H1 (cell line): ENCODE measurements around the gene UCHL1. TPM values are rescaled to one million over a fixed set of nuclear protein-coding genes. Genes with fewer than 3 reads are reported as not detected.
A peak's percentile ranks its signal among the peaks of the same experiment; 100 is the strongest.

Experiments used
- CTCF ChIA-PET: fragments of 300-600 bp; sonication (Branson Sonifier 250); formaldehyde crosslinking; loops from one replicate; lab custom pipeline; 2021; ENCODE audit not compliant: partially characterized antibody; lab: Charles Lee
- POLR2A ChIA-PET: fragments of 300-600 bp; sonication (Branson Sonifier 250); formaldehyde crosslinking; loops from one replicate; lab custom pipeline; 2021; ENCODE audit warnings: inconsistent platforms; ENCODE audit not compliant: partially characterized antibody; lab: Charles Lee
- DNase-seq, 2 experiments: peaks; one replicate each; pipeline versions ENCODE4 v3.0.0 to v3.0.0-alpha.2; 2010 to 2022; ENCODE audit warnings: low spot score in 2 of 2, low read depth in 1 of 2, mixed read lengths in 1 of 2
- FAIRE-seq: peaks from 2 replicates; lab custom pipeline; 2011; peaks lifted over from hg19 to GRCh38; lab: Jason Lieb, UNC
- H2AFZ ChIP-seq: 2 replicates; pipeline ENCODE4 v1.8.1; 2012; ENCODE audit warnings: low read length, inconsistent platforms
- H2AK5ac ChIP-seq: 2 replicates; pipeline ENCODE4 v1.6.1; 2013; ENCODE audit warnings: low read depth, low read length
- H2BK120ac ChIP-seq: replicated peaks from 2 replicates; pipeline ENCODE3; 2013; ENCODE audit warnings: low read depth, low read length, inconsistent platforms
- H2BK12ac ChIP-seq: 2 replicates; pipeline ENCODE4 v1.6.1; 2013; ENCODE audit warnings: low read depth, low read length
- H2BK15ac ChIP-seq: 2 replicates; pipeline ENCODE4 v1.6.1; 2013; ENCODE audit warnings: low read length
- H2BK20ac ChIP-seq: 2 replicates; pipeline ENCODE4 v1.6.1; 2013; ENCODE audit warnings: low read length
- H2BK5ac ChIP-seq: 2 replicates; pipeline ENCODE4 v1.6.1; 2013; ENCODE audit warnings: low read depth, low read length
- H3K14ac ChIP-seq: 2 replicates; pipeline ENCODE4 v1.6.1; 2013; ENCODE audit warnings: inconsistent platforms; ENCODE audit not compliant: insufficient read length
- H3K18ac ChIP-seq: 2 replicates; pipeline ENCODE4 v1.6.1; 2013; ENCODE audit warnings: low read length; ENCODE audit errors: extremely low read depth
- H3K23ac ChIP-seq: 2 replicates; pipeline ENCODE4 v1.6.1; 2013; ENCODE audit warnings: inconsistent platforms; ENCODE audit not compliant: insufficient read length
- H3K23me2 ChIP-seq: 2 replicates; pipeline ENCODE4 v1.6.1; 2013; ENCODE audit warnings: low read depth, low read length
- H3K27ac ChIP-seq: 2 replicates; pipeline ENCODE4 v1.6.1; 2011; ENCODE audit warnings: low read depth, low read length, inconsistent platforms
- H3K27me3 ChIP-seq, 4 experiments: replicated peaks in 1 of 4; 1 replicate in 1 of 4; 2 replicates in 3 of 4; pipeline versions ENCODE4 v1.6.1 to v1.8.1; 2011 to 2013; ENCODE audit warnings: low read length in 3 of 4, mild to moderate bottlenecking in 3 of 4, inconsistent platforms in 2 of 4, mixed read lengths in 2 of 4, moderate library complexity in 1 of 4; ENCODE audit not compliant: control insufficient read depth in 3 of 4, insufficient read depth in 3 of 4; ENCODE audit errors: extremely low read depth in 1 of 4
- H3K36me3 ChIP-seq, 4 experiments: 2 replicates each; pipeline versions ENCODE4 v1.6.1 to v1.8.1; 2011 to 2013; ENCODE audit warnings: mild to moderate bottlenecking in 4 of 4, low read length in 3 of 4, moderate library complexity in 2 of 4, control low read depth in 1 of 4, inconsistent platforms in 1 of 4; ENCODE audit not compliant: insufficient read depth in 4 of 4, control insufficient read depth in 2 of 4
- H3K4ac ChIP-seq: replicated peaks from 2 replicates; pipeline ENCODE3; 2013; ENCODE audit warnings: low read length, low read depth, mixed read lengths, inconsistent platforms; ENCODE audit not compliant: insufficient read length
- H3K4me1 ChIP-seq, 4 experiments: replicated peaks in 1 of 4; 1 replicate in 1 of 4; 2 replicates in 3 of 4; pipeline versions ENCODE4 v1.6.1 to v1.8.1; 2011 to 2013; ENCODE audit warnings: low read length in 3 of 4, inconsistent platforms in 2 of 4, mixed read lengths in 1 of 4; ENCODE audit not compliant: insufficient read depth in 4 of 4, control insufficient read depth in 3 of 4
- H3K4me2 ChIP-seq, 2 experiments: 2 replicates each; pipeline versions ENCODE4 v1.6.1 to v1.8.1; 2011 to 2013; ENCODE audit warnings: low read depth in 2 of 2, low read length in 2 of 2, control low read depth in 1 of 2, inconsistent platforms in 1 of 2, mild to moderate bottlenecking in 1 of 2; ENCODE audit not compliant: insufficient read depth in 1 of 2
- H3K4me3 ChIP-seq, 4 experiments: fragments of 200-600, 300-600 bp in 1 of 4; sonication (generic), shearing (Covaris generic), sonication (Bioruptor Twin) in 1 of 4; 2 replicates each; pipeline versions ENCODE4 v1.5.1 to v1.8.1; 2011 to 2016; ENCODE audit warnings: low read length in 4 of 4, low read depth in 3 of 4, control low read depth in 2 of 4, inconsistent platforms in 2 of 4, mild to moderate bottlenecking in 2 of 4, mixed read lengths in 1 of 4, moderate library complexity in 1 of 4; ENCODE audit not compliant: insufficient read depth in 2 of 4; ENCODE audit errors: extremely low read depth in 1 of 4
- H3K56ac ChIP-seq: replicated peaks from 2 replicates; pipeline ENCODE3; 2013; ENCODE audit warnings: low read depth, mild to moderate bottlenecking, mixed read lengths, low read length, inconsistent platforms; ENCODE audit not compliant: insufficient read length
- H3K79me1 ChIP-seq: 2 replicates; pipeline ENCODE4 v1.6.1; 2013; ENCODE audit warnings: low read depth, low read length, control low read depth
- H3K79me2 ChIP-seq, 2 experiments: 2 replicates each; pipeline versions ENCODE4 v1.6.1 to v1.8.1; 2012 to 2013; ENCODE audit warnings: low read length in 2 of 2, mild to moderate bottlenecking in 2 of 2, inconsistent platforms in 1 of 2; ENCODE audit not compliant: insufficient read depth in 2 of 2, control insufficient read depth in 1 of 2
- H3K9ac ChIP-seq, 4 experiments: replicated peaks in 1 of 4; 1 replicate in 1 of 4; 2 replicates in 3 of 4; pipeline versions ENCODE4 v1.6.1 to v1.8.1; 2011 to 2013; ENCODE audit warnings: low read depth in 3 of 4, low read length in 3 of 4, control low read depth in 2 of 4, mild to moderate bottlenecking in 2 of 4, moderate library complexity in 2 of 4, inconsistent platforms in 1 of 4; ENCODE audit errors: extremely low read depth in 1 of 4
- H3K9me3 ChIP-seq, 2 experiments: 2 replicates each; pipeline versions ENCODE4 v1.6.1 to v1.8.1; 2012 to 2013; ENCODE audit warnings: mild to moderate bottlenecking in 2 of 2, moderate library complexity in 2 of 2, control low read depth in 1 of 2, inconsistent platforms in 1 of 2, low read depth in 1 of 2, low read length in 1 of 2, mixed read lengths in 1 of 2; ENCODE audit not compliant: insufficient read depth in 2 of 2
- H4K20me1 ChIP-seq, 2 experiments: replicated peaks in 1 of 2; 2 replicates each; pipeline versions ENCODE3 to v1.8.1; 2011 to 2013; ENCODE audit warnings: inconsistent platforms in 2 of 2, low read length in 2 of 2, mild to moderate bottlenecking in 1 of 2; ENCODE audit not compliant: insufficient read depth in 2 of 2, control insufficient read depth in 1 of 2
- H4K5ac ChIP-seq: 2 replicates; pipeline ENCODE4 v1.6.1; 2013; ENCODE audit warnings: low read length, low read depth, mixed read lengths, inconsistent platforms; ENCODE audit not compliant: insufficient read length
- H4K8ac ChIP-seq: 2 replicates; pipeline ENCODE4 v1.8.0; 2013; ENCODE audit warnings: mild to moderate bottlenecking, moderate library complexity, low read length, inconsistent platforms; ENCODE audit not compliant: insufficient read depth; ENCODE audit errors: extremely low read depth
- H4K91ac ChIP-seq: replicated peaks from 2 replicates; pipeline ENCODE3; 2013; ENCODE audit warnings: low read length, mixed read lengths, inconsistent platforms; ENCODE audit not compliant: insufficient read length
- ASH2L ChIP-seq: fragments of 200-600, 300-600 bp; sonication (generic); IDR thresholded peaks from one replicate; pipeline ENCODE4 v1.7.1; 2017; ENCODE audit warnings: low read length
- ATF2 ChIP-seq: IDR thresholded peaks from 2 replicates; pipeline ENCODE4 v1.6.1; 2012; ENCODE audit warnings: low read length, inconsistent platforms
- JUN ChIP-seq: IDR thresholded peaks from 2 replicates; pipeline ENCODE4 v1.6.1; 2011; ENCODE audit warnings: low read depth, mild to moderate bottlenecking, improper control_type of control experiment, low read length
- KDM4A ChIP-seq: IDR thresholded peaks from one replicate; pipeline ENCODE4 v1.7.1; 2012; ENCODE audit warnings: low read depth, mild to moderate bottlenecking, moderate library complexity, low read length, inconsistent platforms; ENCODE audit not compliant: severe bottlenecking
- KDM5A ChIP-seq: fragments of 200-600 bp; IDR thresholded peaks from 2 replicates; pipeline ENCODE4 v1.7.1; 2012; ENCODE audit warnings: mild to moderate bottlenecking, low read length, inconsistent platforms, mixed read lengths
- POU5F1 ChIP-seq: IDR thresholded peaks from 2 replicates; pipeline ENCODE4 v1.6.1; 2011; ENCODE audit warnings: low read depth, mild to moderate bottlenecking, low read length, moderate library complexity
- TAF1 ChIP-seq: IDR thresholded peaks from 2 replicates; pipeline ENCODE4 v1.6.1; 2011; ENCODE audit warnings: mild to moderate bottlenecking, low read depth, low read length
- ZNF274 ChIP-seq: IDR thresholded peaks from 2 replicates; pipeline ENCODE4 v1.7.0; 2012; ENCODE audit warnings: low read length, borderline replicate concordance; ENCODE audit errors: extremely low read depth
- WGBS, 2 experiments: shearing (Covaris generic) in 1 of 2; methylation state at CpG; one replicate each; pipeline versions ENCODE4 v1.1.6 to v1.1.7; 2013 to 2015; ENCODE audit warnings: low lambda C conversion rate in 2 of 2, mixed read lengths in 2 of 2, inconsistent platforms in 1 of 2, low coverage in 1 of 2, missing lambda C conversion rate in 1 of 2; ENCODE audit not compliant: insufficient replicate concordance in 2 of 2, insufficient coverage in 1 of 2, insufficient read length in 1 of 2; ENCODE audit errors: extremely low coverage in 1 of 2, missing lambda C conversion rate in 1 of 2; 5-methylcytosine and 5-hydroxymethylcytosine counted together
- polyA plus RNA-seq, 7 experiments: library from polyadenylated mRNA; depleted of rRNA in 3 of 7; stranded (reverse) in 5 of 7; unstranded in 2 of 7; fragments of >200 nt in 5 of 7; fragments of 200-250 nt in 2 of 7; gene quantifications; 1 replicate in 5 of 7; 2 replicates in 1 of 7; 4 replicates in 1 of 7; pipeline versions ENCODE4 v1.2.1 to v1.2.3, GENCODE V29; 2011 to 2013; ENCODE audit warnings: missing spikeins in 2 of 7, mixed read lengths in 2 of 7
- total RNA-seq: library from RNA; stranded (reverse); fragmentation: NEBNext Ultra II Directional; extraction: Animal tissue kit (Norgen Biotek cat#: 25700); gene quantifications from 2 replicates; pipeline ENCODE4 v1.2.1, GENCODE V29; 2021

The UCHL1 gene
- total and polyA plus RNA-seq, 2 of the 8 experiments (the other 6 are each of a cell fraction or from before 2014, with no cell fraction given) = 781 to 1,717 TPM

GRCh38 chr4:41315862-41316261 lies 59.1 kb downstream of the UCHL1 start:
- no peak overlapping the region for H2BK120ac ChIP-seq

More at GRCh38 chr4:41315862-41316261, 59.1 kb downstream of the UCHL1 start:
- H3K4ac ChIP-seq = no peak overlapping the region
- H4K5ac ChIP-seq = no peak overlapping the region
- no peak overlapping the region for H3K9ac ChIP-seq
- H4K8ac ChIP-seq = no peak overlapping the region
- H3K14ac ChIP-seq = no peak overlapping the region
- no peak overlapping the region for H2BK5ac ChIP-seq
- no peaks in the 10 kb centered on the region for H3K79me2 ChIP-seq
- H4K20me1 ChIP-seq = no peaks in the 10 kb centered on the region
- no peak overlapping the region for H3K27ac ChIP-seq
- no peak overlapping the region for H3K56ac ChIP-seq
- H2BK15ac ChIP-seq = 0 out of 2 replicates have a peak overlapping the region, but pooled peaks have one; percentile 14
- H2BK20ac ChIP-seq = no peak overlapping the region
- H3K23ac ChIP-seq = no peak overlapping the region
- no peaks in the 10 kb centered on the region for H3K4me1 ChIP-seq
- no peak overlapping the region for H2AFZ ChIP-seq
- H3K23me2 ChIP-seq = no peaks in the 10 kb centered on the region
- H2BK12ac ChIP-seq = no peak overlapping the region
- no peaks in the 10 kb centered on the region for H3K27me3 ChIP-seq
- H3K4me3 ChIP-seq = no peak overlapping the region
- H3K9me3 ChIP-seq = no peaks in the 10 kb centered on the region
- CTCF ChIA-PET = interaction anchor here (1.0 kb wide), 1 partner anchor 35 kb away, joined by 3 read pairs; no protein-coding TSS in a partner anchor
- H3K4me2 ChIP-seq = no peak overlapping the region
- no peaks in the 10 kb centered on the region for H3K36me3 ChIP-seq
- H2AK5ac ChIP-seq = no peak overlapping the region
- no peak for TF ChIP-seq ATF2
- TF ChIP-seq TAF1 = no peak
- TF ChIP-seq JUN = no peak
- TF ChIP-seq ZNF274 = no peak
- TF ChIP-seq ASH2L = no peak
- TF ChIP-seq KDM5A = no peak
- no peak for TF ChIP-seq KDM4A
- TF ChIP-seq POU5F1 = no peak
- TF ChIP-seq, all 59 proteins: peak for 0
- Histone ChIP-seq H4K91ac (no peak overlapping the region), H3K79me1 (no peaks in the 10 kb centered on the region; the same call in 1 of the 2 replicates), H3K18ac (no peak overlapping the region)
- FAIRE-seq = no peak
- 94% methylated on average over 1 of the region's 1 CpG; no CpG with 5 or more reads in 1 of the 2 experiments for WGBS, 2 experiments
- POLR2A ChIA-PET = no interaction called here
- no peak for DNase-seq
